BE2C (cell line): ENCODE measurements around the gene TTC32.
"Not testable (repeated sequence)": the region's sequence is repeated elsewhere in the genome, so short reads cannot be mapped to it uniquely, and the experiment has no call there.

Experiments used
- DNase-seq: peaks from one replicate; pipeline ENCODE4 v3.0.0-alpha.2; 2020
- H3K27me3 ChIP-seq: fragments of 250-450 bp; sonication (Bioruptor Pico); 2 replicates; pipeline ENCODE4 v1.5.1; 2020; ENCODE audit warnings: mild to moderate bottlenecking
- H3K36me3 ChIP-seq: fragments of 250-450 bp; sonication (Bioruptor Pico); 2 replicates; pipeline ENCODE4 v1.5.1; 2020; ENCODE audit warnings: mild to moderate bottlenecking
- H3K4me1 ChIP-seq: fragments of 250-450 bp; sonication (Bioruptor Pico); 2 replicates; pipeline ENCODE4 v1.5.1; 2020
- H3K4me3 ChIP-seq: 2 replicates; pipeline ENCODE4 v1.5.1; 2011; ENCODE audit warnings: low read depth, low read length
- H3K9me3 ChIP-seq: fragments of 250-450 bp; sonication (Bioruptor Pico); 2 replicates; pipeline ENCODE4 v1.5.1; 2020
- TF ChIP-seq, protein P1 (sequence below): IDR thresholded peaks from 2 replicates; pipeline ENCODE4 v1.5.1; 2012; ENCODE audit warnings: mild to moderate bottlenecking, low read depth, low read length

Gene TTC32

DNA sequence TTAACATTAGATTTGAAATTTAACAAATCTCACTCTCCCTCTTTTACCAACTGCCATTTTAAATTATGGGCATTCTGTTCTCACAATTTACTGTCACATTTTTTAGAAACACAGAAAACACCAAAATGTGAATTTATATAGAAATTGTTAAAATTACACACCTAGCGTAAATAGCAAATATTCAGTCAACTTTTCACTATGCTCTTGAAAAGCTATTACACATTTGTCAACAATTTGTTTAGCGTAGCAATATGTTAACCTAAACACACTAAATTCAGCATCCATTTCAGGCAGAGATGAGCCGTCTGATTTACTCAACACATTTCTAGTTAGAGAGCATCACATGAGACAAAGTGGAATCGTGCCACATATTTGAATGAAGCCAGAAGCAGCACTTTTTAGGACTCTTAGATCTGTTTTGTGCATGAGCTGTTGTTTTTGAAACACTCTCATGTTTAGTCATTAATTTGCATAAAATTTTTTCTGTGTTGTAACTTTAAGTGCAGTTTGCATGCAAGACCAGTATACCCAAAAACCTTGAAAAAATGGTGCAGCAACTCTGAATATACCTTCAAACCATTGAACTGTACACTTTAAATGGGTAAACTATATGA, 8.2 kb downstream of the TTC32 start:
- TF ChIP-seq, protein P1, sequence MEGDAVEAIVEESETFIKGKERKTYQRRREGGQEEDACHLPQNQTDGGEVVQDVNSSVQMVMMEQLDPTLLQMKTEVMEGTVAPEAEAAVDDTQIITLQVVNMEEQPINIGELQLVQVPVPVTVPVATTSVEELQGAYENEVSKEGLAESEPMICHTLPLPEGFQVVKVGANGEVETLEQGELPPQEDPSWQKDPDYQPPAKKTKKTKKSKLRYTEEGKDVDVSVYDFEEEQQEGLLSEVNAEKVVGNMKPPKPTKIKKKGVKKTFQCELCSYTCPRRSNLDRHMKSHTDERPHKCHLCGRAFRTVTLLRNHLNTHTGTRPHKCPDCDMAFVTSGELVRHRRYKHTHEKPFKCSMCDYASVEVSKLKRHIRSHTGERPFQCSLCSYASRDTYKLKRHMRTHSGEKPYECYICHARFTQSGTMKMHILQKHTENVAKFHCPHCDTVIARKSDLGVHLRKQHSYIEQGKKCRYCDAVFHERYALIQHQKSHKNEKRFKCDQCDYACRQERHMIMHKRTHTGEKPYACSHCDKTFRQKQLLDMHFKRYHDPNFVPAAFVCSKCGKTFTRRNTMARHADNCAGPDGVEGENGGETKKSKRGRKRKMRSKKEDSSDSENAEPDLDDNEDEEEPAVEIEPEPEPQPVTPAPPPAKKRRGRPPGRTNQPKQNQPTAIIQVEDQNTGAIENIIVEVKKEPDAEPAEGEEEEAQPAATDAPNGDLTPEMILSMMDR: no peak
- Histone ChIP-seq H3K4me3 (no peak overlapping the region), H3K9me3 (no peaks in the 10 kb centered on the region), H3K27me3 (no peaks in the 10 kb centered on the region), H3K4me1 (peaks cover 3% of the 10 kb centered on the region; the same call in 1 of the 2 replicates), H3K36me3 (no peaks in the 10 kb centered on the region)
- DNase-seq: no peak

GRCh38 chr2:19891971-19892370, 9.8 kb downstream of the TTC32 start:
- H3K9me3 ChIP-seq, H3K4me1 ChIP-seq, H3K4me3 ChIP-seq, H3K36me3 ChIP-seq, DNase-seq, H3K27me3 ChIP-seq: not testable (repeated sequence)

DNA sequence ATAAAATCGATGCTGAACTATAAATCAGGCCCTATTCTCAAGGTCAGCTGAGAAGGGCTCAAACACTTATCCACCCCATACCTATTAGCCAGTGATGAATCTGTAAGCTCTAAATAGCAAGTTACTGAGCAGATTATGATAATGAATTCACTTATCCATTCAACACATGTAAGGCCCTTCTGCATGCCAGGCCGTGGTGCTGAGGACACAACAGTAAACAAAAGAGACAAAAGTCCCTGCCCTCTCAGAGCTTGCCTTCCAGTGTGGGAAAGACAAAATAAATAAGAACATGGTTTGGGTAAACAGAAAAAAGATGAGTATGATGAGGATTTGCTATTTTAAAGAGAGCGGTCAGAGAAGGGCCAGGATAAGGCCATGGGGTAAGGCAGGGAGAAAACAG, 11.7 kb downstream of the TTC32 start:
- DNase-seq: no peak
- H3K9me3 ChIP-seq: no peaks in the 10 kb centered on the region
- TF ChIP-seq, protein P1: no peak

DNA sequence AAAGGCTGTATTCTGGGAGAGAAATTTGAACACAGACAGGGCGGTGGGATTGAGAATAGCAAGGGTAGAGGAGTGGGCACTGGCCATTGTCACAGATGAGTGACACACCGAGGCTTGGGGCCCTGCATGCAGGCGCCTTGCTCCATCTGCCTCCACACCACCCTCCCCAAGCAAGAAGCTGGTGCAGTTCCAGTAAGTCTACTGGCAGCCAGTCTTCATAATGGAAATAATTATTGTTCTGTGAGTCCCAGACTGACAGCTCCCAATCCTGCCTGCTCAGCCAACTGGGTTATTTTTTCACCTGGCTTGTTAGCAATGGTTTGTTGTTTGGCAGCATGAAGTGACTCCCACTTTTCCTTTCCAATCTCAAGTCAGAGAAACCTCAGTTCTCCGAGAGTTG, 13.0 kb downstream of the TTC32 start:
- H3K4me1 ChIP-seq: 0 out of 2 replicates have a peak, but pooled peaks cover 2% of the 10 kb centered on the region
- no peaks in the 10 kb centered on the region for H3K9me3 ChIP-seq
- H3K36me3 ChIP-seq: no peaks in the 10 kb centered on the region
- H3K27me3 ChIP-seq: no peaks in the 10 kb centered on the region
- DNase-seq: no peak
- TF ChIP-seq, protein P1: no peak
- no peak overlapping the region for H3K4me3 ChIP-seq

More for the DNA sequence above, 11.7 kb downstream of the TTC32 start:
- Histone ChIP-seq H3K4me1 (0 out of 2 replicates have a peak, but pooled peaks cover 2% of the 10 kb centered on the region), H3K27me3 (no peaks in the 10 kb centered on the region), H3K36me3 (no peaks in the 10 kb centered on the region), H3K4me3 (no peak overlapping the region)

- H3K4me1 ChIP-seq: 0 out of 2 replicates have a peak, but pooled peaks cover 2% of the 10 kb centered on the region
- H3K9me3 ChIP-seq: no peaks in the 10 kb centered on the region
- TF ChIP-seq, protein P1: no peak
- no peaks in the 10 kb centered on the region for H3K36me3 ChIP-seq
- no peaks in the 10 kb centered on the region for H3K27me3 ChIP-seq
- no peak overlapping the region for H3K4me3 ChIP-seq
- no peak for DNase-seq
These were observed 14.3 kb downstream of the TTC32 start for GRCh38 chr2:19887510-19887909.

GRCh38 chr2:19886261-19886660, 15.5 kb downstream of the TTC32 start:
- Histone ChIP-seq H3K36me3 (no peaks in the 10 kb centered on the region), H3K27me3 (no peaks in the 10 kb centered on the region), H3K9me3 (no peaks in the 10 kb centered on the region), H3K4me3 (no peak overlapping the region), H3K4me1 (0 out of 2 replicates have a peak, but pooled peaks cover 2% of the 10 kb centered on the region)
- TF ChIP-seq, protein P1: no peak
- DNase-seq: no peak
